Heart left ventricle (tissue), 16 donors: Measurements from ENCODE around the gene OXCT2. TPM values are rescaled to one million over a fixed set of nuclear protein-coding genes. Genes with fewer than 3 reads are reported as not detected.
"Not testable (repeated sequence)": the region's sequence is repeated elsewhere in the genome, so short reads cannot be mapped to it uniquely, and the experiment has no call there.

ENCODE experiments used
- ATAC-seq, 4 donors: fragments of 200-7000 bp; cut with Tn5 transposase; one replicate each; pipeline ENCODE4 v1.9.1; 2020 to 2022; ENCODE audit warnings: moderate library complexity in 4 of 4, mild to moderate bottlenecking in 3 of 4, moderate number of reproducible peaks in 1 of 4
- DNase-seq, 5 donors: peaks; one replicate each; pipeline ENCODE4 v3.0.0-alpha.2; 2020
- H3K27ac ChIP-seq, 12 donors: fragments of 200-600 bp; sonication (generic) in 4 of 12; one replicate each; pipeline versions ENCODE4 v1.5.0 to v1.8.0; 2016 to 2022; ENCODE audit warnings: mild to moderate bottlenecking in 2 of 12
- H3K27me3 ChIP-seq, 9 donors: fragments of 200-600 bp; sonication (generic) in 2 of 9; one replicate each; pipeline versions ENCODE4 v1.5.1 to v1.8.0; 2016 to 2022; ENCODE audit warnings: mild to moderate bottlenecking in 3 of 9
- H3K36me3 ChIP-seq, 9 donors: fragments of 200-600 bp; sonication (generic) in 2 of 9; one replicate each; pipeline versions ENCODE4 v1.5.0 to v1.8.0; 2018 to 2022; ENCODE audit warnings: mild to moderate bottlenecking in 2 of 9
- H3K4me1 ChIP-seq, 12 donors: fragments of 200-600 bp; sonication (generic) in 4 of 12; one replicate each; pipeline versions ENCODE4 v1.5.0 to v1.8.0; 2016 to 2022; ENCODE audit warnings: mild to moderate bottlenecking in 3 of 12
- H3K4me3 ChIP-seq, 12 donors: fragments of 200-600 bp; sonication (generic) in 4 of 12; one replicate each; pipeline versions ENCODE4 v1.5.0 to v1.8.0; 2017 to 2022; ENCODE audit warnings: mild to moderate bottlenecking in 9 of 12, moderate library complexity in 4 of 12
- H3K9me3 ChIP-seq, 12 donors: fragments of 200-600 bp; sonication (generic) in 4 of 12; one replicate each; pipeline versions ENCODE4 v1.5.0 to v1.8.0; 2016 to 2022; ENCODE audit warnings: mild to moderate bottlenecking in 1 of 12
- POLR2A ChIP-seq, 2 donors: fragments of 450-650 bp; IDR thresholded peaks; one replicate each; pipeline ENCODE4 v1.6.1; 2017; ENCODE audit warnings: antibody characterized with exemption in 2 of 2, mild to moderate bottlenecking in 2 of 2, moderate library complexity in 2 of 2
- WGBS, 4 donors: extraction: QIAGEN DNeasy Blood & Tissue Kit in 2 of 4; methylation state at CpG; one replicate each; pipeline versions ENCODE4 v1.1.5 to v1.1.7; 2013 to 2018; 5-methylcytosine and 5-hydroxymethylcytosine counted together
- intact Hi-C, 10 donors: fragments of 100-400 bp; cut with DNase I; formaldehyde crosslinking; loops; one replicate each; pipeline versions ENCODE4 v1.11.1 to v1.14.2; 2022
- polyA plus RNA-seq, 2 donors: library from polyadenylated mRNA; stranded (reverse); fragments of 200-250 nt; gene quantifications; one replicate each; pipeline ENCODE4 v1.2.3, GENCODE V29; 2013
- total RNA-seq, 9 donors: library from RNA; depleted of rRNA in 2 of 9; stranded (reverse); fragments of >200 nt in 2 of 9; fragmentation: NEBNext Ultra II Directional in 3 of 9; extraction: Animal tissue kit (Norgen Biotek cat#: 25700) in 3 of 9; gene quantifications; one replicate each; pipeline versions ENCODE4 v1.1.0 to v1.2.4, GENCODE V29; 2016 to 2023
- TF ChIP-seq, protein P1 (sequence below), 12 donors: fragments of 200-600 bp; sonication (generic) in 4 of 12; IDR thresholded peaks; one replicate each; pipeline versions ENCODE4 v1.5.0 to v1.8.0; 2018 to 2022; ENCODE audit warnings: antibody characterized with exemption in 12 of 12, mild to moderate bottlenecking in 5 of 12
- donor health status: ischemic (EF 13 %, LVEDD 7.1; RV severe dilation, severe dysfunction).
- donor health status: healthy with polysubstance abuse.
- donor health status: DM: no; HTN: yes; CAD: no.
- donor health status: DM: no; HTN: no; CAD: no.
- donor health status: ischemic (EF 25% LVEDD 6.9; RV normal size, moderate dysfunction).
- donor health status: ischemic (EF 25% LVEDD 5.7; RV mildly dilated, moderate dysfunction).
- donor health status: healthy.
- donor health status: DM: yes; HTN: yes; CAD: no.
- donor health status: ischemic (EF 35%, LVEDD 5.7; RV mildly dilated, moderate dysfunction).
- donor health status: nonischemic (EF 11% LVEDD 7.7; RV severe dilation, severe dysfunction).
- donor health status: DM: yes; HTN: yes; CAD: no.
- donor health status: PGD.
- donor health status: ischemic (EF 29% LVEDD 5.4; RV normal size, mild dysfunction).
- donor health status: nonischemic (EF 23%, LVEDD 6.1; RV moderate dilation, normal function).

OXCT2 gene
- total and polyA plus RNA-seq, 11 donors, result 0.75 to 7.5 (median 2.7) TPM

GRCh38 chr1:39788758-39789570, 17.8 kb upstream of the OXCT2 start, which contains the start of gene BMP8B:
TSS of gene BMP8B (minus strand) at chr1:39788865. CDS start at chr1:39788485, 380 bp downstream.
- Histone ChIP-seq H3K36me3 (no peaks in the 10 kb centered on the region), H3K27me3 (peaks cover 0 to 38% (median 17%) of the 10 kb centered on the region in 9 donors), H3K4me1 (peaks cover 0 to 15% (median 0%) of the 10 kb centered on the region in 12 donors), H3K4me3 (peak within 1 kb of the TSS; percentile 16 to 65 (median 46)), H3K9me3 (no peaks in the 10 kb centered on the region), H3K27ac (no peak within 1 kb of the TSS)
- DNase-seq, result peak; percentile 43 to 81 (median 55)
- no peak for TF ChIP-seq POLR2A (IDR thresholded peaks at IDR 0.05)
- TF ChIP-seq, protein P1, sequence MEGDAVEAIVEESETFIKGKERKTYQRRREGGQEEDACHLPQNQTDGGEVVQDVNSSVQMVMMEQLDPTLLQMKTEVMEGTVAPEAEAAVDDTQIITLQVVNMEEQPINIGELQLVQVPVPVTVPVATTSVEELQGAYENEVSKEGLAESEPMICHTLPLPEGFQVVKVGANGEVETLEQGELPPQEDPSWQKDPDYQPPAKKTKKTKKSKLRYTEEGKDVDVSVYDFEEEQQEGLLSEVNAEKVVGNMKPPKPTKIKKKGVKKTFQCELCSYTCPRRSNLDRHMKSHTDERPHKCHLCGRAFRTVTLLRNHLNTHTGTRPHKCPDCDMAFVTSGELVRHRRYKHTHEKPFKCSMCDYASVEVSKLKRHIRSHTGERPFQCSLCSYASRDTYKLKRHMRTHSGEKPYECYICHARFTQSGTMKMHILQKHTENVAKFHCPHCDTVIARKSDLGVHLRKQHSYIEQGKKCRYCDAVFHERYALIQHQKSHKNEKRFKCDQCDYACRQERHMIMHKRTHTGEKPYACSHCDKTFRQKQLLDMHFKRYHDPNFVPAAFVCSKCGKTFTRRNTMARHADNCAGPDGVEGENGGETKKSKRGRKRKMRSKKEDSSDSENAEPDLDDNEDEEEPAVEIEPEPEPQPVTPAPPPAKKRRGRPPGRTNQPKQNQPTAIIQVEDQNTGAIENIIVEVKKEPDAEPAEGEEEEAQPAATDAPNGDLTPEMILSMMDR (IDR thresholded peaks at IDR 0.05), result no peak
- ATAC-seq, result peak in 3 of 4 donors; percentile 66 to 81 (median 75)
- WGBS, 4 donors, result 1 to 7% (median 2%) methylated on average over 16 to 91 of the region's 91 CpGs; no CpG with 5 or more reads in 1 of the 4 donors
- intact Hi-C loops, result no loop called here

DNA sequence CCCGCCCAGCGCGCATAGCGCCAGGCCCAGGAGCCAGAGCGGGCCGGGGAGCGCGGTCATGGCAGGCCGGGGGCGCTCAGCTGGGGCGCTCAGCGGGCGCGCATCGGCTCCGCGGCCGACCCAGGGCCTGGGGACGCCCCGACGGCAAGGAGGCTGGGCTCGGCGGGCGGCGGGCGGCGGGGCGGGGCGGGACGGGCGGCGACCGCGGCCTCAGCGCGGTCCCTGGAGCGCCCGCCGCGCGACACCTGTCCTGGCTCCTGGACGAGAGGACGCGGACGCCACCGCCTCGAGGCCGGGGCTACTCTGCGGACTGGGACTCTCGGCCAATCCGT, 17.2 kb upstream of the OXCT2 start:
- Histone ChIP-seq H3K27ac (no peak overlapping the region), H3K4me1 (peaks cover 0 to 15% (median 0%) of the 10 kb centered on the region in 12 donors), H3K36me3 (no peaks in the 10 kb centered on the region), H3K9me3 (no peaks in the 10 kb centered on the region), H3K4me3 (peak overlapping the region; percentile 16 to 65 (median 46)), H3K27me3 (peaks cover 0 to 38% (median 17%) of the 10 kb centered on the region in 9 donors)
- TF ChIP-seq, protein P1 (IDR thresholded peaks at IDR 0.05), result no peak
- no peak for TF ChIP-seq POLR2A (IDR thresholded peaks at IDR 0.05)
- intact Hi-C loops, result no loop called here
- DNase-seq (no peak), ATAC-seq (no peak)
- WGBS, 4 donors, result 0 to 3% (median 1%) methylated on average over 6 to 51 of the region's 51 CpGs

DNA sequence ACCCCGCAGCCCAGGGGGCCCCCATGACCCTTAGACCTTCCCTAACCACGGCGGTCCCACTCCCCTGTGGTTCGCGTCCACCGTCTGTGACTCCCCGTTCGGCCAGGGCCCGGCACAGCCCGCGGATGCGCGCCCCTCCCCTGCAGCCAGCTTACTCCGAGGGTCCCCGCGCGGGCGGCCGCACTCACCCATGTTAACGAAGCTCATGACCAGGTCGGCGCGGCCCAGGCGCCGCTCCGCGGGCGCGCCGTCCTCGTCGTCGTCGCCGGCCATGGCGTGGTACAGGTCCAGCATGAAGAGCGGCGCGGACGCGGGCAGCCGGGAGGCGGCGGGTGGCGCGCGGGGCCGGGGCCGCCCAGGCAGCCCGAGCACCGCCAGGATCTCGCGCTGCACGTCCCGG, 16.8 kb upstream of the OXCT2 start:
- H3K27ac ChIP-seq, ATAC-seq, intact Hi-C loops, H3K9me3 ChIP-seq, DNase-seq, H3K36me3 ChIP-seq: not testable (repeated sequence)
- Histone ChIP-seq H3K4me1 (peaks cover 0 to 15% (median 0%) of the 10 kb centered on the region in 12 donors), H3K27me3 (peaks cover 0 to 38% (median 17%) of the 10 kb centered on the region in 9 donors), H3K4me3 (peak overlapping the region in 1 of 12 donors; percentile 61)
- 2 to 15% (median 4%) methylated on average over 18 to 55 of the region's 55 CpGs for WGBS, 4 donors

DNA sequence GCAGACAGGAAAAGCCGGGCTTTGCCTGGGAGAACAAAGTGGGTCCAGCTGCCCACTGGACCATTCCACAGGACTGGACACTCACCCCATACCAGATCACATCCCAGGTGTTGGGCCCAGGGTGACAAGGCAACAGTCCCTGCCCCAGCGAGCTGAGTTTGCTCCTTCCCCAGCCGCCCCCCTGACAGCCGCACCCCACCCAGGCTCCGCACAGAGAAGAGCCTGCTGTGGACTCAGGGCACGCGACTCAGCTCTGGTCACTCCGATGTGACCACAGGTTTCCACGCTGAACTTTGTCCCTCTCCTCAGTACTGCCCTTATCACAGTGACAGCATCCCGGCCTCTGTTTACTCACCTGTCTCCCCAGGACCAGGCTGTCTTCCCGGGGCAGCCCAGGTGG, 16.3 kb upstream of the OXCT2 start:
- 66 to 69% (median 68%) methylated on average over 8 to 11 of the region's 11 CpGs for WGBS, 4 donors
- intact Hi-C loops, result no loop called here
- no peak for TF ChIP-seq POLR2A (IDR thresholded peaks at IDR 0.05)
- TF ChIP-seq, protein P1 (IDR thresholded peaks at IDR 0.05), result no peak
- peaks cover 0 to 15% (median 0%) of the 10 kb centered on the region in 12 donors for H3K4me1 ChIP-seq
- no peaks in the 10 kb centered on the region for H3K36me3 ChIP-seq
- H3K27me3 ChIP-seq, result peaks cover 0 to 38% (median 17%) of the 10 kb centered on the region in 9 donors
- H3K9me3 ChIP-seq, result no peaks in the 10 kb centered on the region
- no peak overlapping the region for H3K27ac ChIP-seq
- DNase-seq (no peak), ATAC-seq (no peak)
- H3K4me3 ChIP-seq, result no peak overlapping the region

DNA sequence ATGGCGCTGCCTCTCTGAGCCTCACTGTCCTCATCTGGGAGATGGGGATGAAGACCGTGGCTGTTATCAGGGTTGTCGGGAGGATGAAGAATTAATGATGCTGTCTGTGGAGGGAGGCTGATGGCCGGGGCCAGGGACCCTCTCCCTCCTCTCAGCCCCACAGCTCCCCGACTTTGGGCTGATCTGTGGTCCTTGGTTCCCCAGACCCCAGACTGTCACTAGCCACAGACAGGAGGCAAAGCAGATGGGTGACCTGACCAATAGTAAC, 15.9 kb upstream of the OXCT2 start:
- Histone ChIP-seq H3K4me1 (peaks cover 0 to 15% (median 0%) of the 10 kb centered on the region in 12 donors), H3K27me3 (peaks cover 0 to 38% (median 17%) of the 10 kb centered on the region in 9 donors)
- WGBS, 4 donors, result 89 to 94% (median 90%) methylated on average over 2 to 5 of the region's 5 CpGs

GRCh38 chr1:39786303-39787107, 15.4 kb upstream of the OXCT2 start:
- intact Hi-C loops, DNase-seq, H3K36me3 ChIP-seq, H3K4me3 ChIP-seq, H3K9me3 ChIP-seq: not testable (repeated sequence)
- Histone ChIP-seq H3K27ac (peak overlapping the region in 3 of 12 donors; percentile 24 to 52 (median 25)), H3K27me3 (peaks cover 0 to 38% (median 17%) of the 10 kb centered on the region in 9 donors), H3K4me1 (peaks cover 0 to 15% (median 0%) of the 10 kb centered on the region in 12 donors)
- peak in 2 of 4 donors; percentile 23 to 29 for ATAC-seq
- WGBS, 4 donors, result 85 to 89% (median 88%) methylated on average over 7 to 10 of the region's 12 CpGs

More for the DNA sequence above, 15.9 kb upstream of the OXCT2 start:
- ATAC-seq, H3K36me3 ChIP-seq, H3K27ac ChIP-seq, H3K4me3 ChIP-seq, H3K9me3 ChIP-seq, intact Hi-C loops, DNase-seq: not testable (repeated sequence)

DNA sequence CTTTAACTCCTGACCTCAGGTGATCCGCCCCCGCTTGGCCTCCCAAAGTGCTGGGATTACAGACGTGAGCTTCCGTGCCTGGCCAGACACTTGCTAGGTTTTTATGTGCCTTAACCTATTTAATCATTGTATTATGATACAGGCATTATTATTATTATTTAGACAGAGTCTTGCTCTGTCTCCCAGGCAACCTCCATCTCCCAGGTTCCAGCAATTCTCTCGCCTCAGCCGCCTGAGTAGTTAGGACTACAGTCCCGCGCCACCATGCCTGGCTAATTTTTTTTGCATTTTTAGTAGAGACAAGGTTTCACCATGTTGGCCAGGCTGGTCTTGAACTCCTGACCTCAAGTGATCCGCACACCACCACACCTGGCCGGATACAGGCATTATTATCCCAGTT, 11.5 kb upstream of the OXCT2 start:
- H3K27ac ChIP-seq, intact Hi-C loops, ATAC-seq, DNase-seq, H3K9me3 ChIP-seq, H3K4me1 ChIP-seq, H3K4me3 ChIP-seq, H3K36me3 ChIP-seq: not testable (repeated sequence)
- peaks cover 0 to 11% (median 0%) of the 10 kb centered on the region in 9 donors for H3K27me3 ChIP-seq
- WGBS, 4 donors, result 85 to 90% (median 88%) methylated on average over 10 of the region's 10 CpGs
